HG02885 (cell line): ENCODE results near the gene SF3A1.

Experiments
- ATAC-seq: cut with Tn5 transposase; IDR thresholded peaks from one replicate; pipeline ENCODE4 v1.9.1; 2021; ENCODE audit warnings: mild to moderate bottlenecking; ENCODE audit not compliant: unreplicated experiment, poor library complexity

The SF3A1 gene

DNA sequence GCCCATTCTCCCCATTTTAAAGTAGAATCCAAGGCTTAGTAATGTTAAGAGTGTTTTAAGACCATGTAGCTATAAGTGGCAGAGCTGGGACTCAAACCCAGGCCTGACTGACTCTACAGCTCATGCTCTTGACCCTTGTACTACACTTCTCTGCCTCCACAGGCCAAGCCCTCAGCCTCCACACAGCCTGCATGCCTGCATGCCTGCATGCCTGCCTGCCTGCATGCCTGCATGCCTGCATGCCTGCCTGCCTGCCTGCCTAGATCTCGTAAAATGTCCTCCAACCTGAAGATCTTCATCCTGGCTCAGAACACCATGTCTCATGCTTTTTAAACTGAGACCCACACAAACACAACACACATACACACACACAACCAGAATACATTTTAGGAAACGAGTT is 48.6 kb downstream of the SF3A1 start:
- no peak for ATAC-seq

DNA sequence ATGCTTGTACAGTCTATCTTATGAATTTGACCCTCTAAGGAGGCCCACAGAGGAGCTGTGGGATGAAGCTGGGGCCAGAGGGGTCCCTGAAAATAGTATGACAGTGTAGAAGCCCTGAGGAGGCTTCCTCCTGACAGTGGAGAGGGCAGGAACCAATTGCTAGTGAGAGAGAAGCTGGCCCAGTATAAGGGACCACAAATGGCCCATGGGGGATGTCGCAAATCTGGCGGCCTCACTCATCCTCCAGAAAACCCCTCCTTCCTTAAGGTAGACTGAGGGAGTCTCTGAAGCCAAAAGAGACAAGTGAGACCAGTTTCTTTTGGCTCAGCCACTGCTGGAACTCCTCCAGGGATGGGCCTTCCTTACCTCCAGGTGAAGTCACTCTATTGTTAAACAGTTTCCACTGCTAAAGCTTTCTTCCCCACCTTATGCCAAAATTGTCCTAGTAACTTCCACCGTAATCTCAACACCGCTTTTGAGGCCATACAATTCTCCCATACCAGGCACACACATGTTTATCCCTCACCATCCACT is 49.6 kb downstream of the SF3A1 start:
- ATAC-seq = no peak

DNA sequence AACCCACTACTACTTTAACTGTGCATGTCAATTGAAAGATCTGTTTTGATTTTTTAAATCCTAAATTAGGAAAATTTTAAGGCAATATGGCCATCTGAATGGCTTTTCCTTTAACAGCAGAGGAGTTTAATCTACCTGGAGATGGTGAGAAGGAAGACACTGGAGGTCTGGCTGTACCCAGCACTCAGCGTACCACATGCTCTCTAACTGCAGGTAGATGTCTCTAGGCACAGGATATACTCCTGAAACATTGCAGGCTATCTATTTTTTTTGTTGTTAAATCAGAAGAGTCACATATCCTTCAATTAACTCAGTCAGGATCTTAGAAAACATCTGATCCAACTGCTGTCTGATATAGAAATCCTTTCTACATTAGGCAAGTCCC is 50.1 kb downstream of the SF3A1 start:
- no peak for ATAC-seq

DNA sequence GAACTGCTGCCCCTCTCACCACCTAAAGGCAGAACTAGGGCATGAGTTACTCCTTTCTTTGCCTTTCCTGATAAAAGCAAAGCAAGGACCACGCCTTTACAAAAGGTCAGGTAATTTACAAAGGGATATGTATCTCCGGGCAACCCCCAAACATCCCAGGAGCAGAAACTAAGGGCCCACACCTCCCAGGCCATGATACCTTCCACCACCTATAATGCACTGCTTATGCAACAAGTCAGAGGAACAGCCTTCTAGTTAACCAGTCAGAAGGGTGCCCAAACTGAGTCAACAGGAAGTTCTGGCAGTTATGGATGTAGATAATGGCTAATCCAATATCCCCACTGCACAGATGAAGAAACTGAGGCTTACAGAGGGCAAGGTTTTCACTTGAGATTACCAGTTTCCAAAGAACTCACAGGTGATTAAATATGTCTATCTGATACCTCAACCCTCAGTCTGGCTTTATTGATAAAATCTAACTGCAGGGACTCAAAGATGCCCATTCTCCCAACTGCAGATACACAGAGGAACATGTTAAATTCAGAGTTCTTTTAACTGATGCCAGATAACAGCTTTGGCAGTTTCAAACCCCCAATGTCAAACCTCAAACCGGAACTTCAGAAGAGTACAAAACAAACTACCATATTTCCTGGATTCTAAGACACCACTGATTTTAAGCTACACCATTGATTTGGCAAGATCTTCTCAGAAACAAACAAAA is 50.6 kb downstream of the SF3A1 start:
- no peak for ATAC-seq

DNA sequence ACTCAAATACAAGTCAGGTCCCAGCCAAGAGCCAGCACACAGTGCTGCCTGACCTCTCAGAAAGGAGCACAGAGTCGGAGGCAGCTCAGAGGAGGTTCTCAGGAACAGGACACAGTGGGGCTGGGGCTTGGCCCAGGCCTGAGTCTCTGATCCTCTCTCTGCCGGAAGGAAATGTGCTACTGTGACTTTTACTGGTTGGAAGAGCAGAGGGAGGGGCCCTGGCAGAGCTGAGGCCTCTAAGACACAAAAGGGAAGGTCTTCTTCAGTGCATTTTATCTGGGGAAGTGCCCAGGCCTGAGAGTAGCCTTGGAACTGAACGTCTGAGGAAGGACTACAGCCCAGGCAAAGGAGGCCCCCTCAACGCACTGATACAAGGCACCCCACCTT is 51.2 kb downstream of the SF3A1 start:
- ATAC-seq = no peak

DNA sequence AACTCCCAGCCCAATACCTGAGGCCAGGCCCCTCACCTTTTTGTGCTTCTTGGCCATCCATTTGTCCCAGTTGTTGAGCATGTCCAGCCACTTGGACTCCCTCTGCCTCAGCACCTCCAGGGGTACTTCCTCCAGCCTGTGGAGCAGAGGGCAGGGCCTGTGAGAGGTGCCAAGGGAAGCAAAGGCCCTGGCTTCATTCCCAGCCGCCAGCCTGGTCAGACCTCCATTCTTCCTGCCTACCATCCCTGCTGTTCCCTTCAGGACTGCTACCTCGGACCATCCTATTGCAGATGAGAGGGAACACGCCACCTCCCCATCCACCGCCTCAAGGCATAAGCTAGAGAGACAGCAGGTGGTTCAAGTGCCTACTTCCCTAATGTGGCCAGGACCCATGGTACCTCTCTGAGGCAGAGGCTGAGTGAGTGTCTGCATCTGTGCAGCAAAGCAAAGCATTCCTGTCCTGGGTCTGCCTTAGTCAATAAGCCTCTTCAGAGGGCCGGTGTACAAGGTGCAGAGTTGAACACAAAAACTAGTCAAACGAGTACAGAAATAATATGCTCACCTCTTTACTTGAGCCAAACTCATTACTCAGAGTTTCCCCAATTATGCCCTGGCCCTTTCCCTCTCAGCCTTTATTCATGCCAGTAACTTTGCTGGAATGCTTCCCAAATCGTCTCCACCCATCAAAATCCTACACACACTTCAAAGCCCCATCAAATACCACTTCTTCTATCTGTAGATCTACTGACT is 52.0 kb downstream of the SF3A1 start:
- no peak for ATAC-seq

DNA sequence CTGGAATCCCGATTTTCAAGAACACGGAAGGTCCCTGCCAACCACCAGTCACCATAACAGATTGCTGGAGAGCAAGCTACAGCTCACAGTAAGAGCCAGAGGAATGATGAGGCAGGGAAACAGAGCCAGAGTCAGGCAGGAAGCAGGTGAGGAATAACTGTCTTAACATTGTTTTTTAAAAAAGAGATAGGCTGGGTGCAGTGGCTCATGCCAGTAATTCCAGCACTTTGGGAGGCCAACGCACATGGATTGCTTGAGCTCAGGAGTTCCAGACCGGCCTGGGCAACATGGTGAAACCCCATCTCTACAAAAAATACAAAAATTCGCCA is 53.9 kb downstream of the SF3A1 start:
- no peak for ATAC-seq

DNA sequence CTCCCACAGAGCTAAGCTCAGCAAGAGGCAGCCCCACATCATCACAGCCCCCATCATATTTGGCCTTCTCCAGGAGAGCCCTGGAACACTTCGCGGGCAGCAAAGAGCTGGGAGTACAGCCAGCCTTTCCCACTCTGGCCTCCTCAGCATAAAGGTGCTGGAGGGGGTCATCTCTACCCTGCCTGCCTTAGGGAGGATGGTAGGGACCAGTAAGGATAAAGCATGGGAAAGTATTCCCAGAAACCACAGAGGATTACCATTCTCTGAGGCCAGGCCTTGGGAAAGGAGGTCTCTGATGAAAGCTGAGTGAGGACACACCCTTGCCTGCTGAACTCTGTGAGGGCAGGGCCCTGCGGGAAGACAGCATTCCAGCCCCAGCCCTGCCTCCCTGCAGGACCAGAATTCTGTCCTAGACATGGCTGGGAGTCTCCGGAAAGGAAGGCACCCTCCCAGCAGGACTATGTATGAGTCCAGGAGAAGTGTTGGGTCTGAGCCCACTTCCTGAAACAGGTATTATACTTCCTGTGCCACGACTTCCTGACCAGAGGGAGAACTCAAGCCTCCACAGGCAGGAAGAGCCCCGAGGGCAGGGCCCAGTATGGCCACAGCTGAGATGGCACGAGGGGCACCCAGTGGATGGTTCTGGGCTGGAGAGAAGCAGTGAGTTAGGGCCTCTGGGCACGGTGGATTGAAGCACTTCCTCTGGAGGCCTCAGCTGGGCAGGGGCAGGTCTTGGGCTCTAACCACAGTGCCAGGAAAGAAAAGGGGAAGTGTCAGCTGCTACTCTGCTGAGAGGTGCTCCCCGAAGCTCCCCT is 54.5 kb downstream of the SF3A1 start:
- ATAC-seq = no peak

DNA sequence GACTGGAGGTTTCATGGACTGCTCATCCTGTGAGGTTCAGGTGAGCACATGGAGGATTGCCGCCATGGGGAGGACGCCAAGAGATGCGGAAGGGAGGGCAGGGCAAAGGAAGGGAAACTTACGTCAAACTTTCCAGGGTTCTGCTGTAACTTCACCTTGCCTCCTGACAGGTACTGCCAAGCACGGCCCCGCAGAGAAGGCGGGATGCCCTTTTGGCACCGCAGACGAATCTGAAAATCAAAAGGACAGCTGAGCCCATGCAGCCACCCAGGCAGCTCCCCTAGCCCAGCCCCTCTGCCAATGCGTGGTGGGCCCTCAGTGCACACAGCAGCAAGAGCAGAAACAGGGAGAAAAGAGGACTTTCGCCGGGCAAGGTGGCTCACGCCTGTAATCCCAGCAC is 57.4 kb downstream of the SF3A1 start:
- ATAC-seq = no peak

DNA sequence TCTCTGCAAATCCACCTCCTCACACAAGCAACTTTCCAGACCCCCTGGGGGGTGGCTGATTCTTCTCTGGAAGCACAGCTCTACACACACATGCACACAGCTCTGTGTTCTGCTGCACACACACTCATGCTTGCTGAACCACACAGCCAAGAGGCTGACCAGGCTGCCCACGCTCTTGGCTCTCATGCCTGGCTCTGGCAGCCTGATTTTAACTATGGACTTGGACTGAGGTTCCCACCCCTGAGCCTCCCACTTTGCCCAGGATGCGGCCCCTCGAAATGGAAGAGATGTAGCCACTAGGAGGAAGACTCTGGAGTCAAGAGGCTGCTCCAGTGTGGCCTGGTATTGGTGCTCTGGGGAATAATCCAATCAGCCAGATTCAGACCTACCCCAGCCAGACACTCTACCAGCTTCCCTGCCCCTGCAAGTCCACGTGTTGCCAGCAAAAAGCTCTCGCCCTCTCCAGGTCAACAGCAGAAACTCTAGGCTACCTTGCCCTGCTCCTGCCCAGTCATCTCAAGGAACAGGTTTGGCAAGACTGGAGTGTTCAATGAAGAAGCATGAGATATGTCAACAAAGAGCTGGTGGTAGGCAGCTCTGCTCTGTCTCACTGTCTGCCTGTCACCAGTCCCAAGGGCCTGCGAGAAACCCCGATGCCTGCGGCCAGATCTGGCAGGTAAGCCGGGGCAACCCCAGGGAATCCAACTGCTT is 58.5 kb downstream of the SF3A1 start:
- no peak for ATAC-seq

DNA sequence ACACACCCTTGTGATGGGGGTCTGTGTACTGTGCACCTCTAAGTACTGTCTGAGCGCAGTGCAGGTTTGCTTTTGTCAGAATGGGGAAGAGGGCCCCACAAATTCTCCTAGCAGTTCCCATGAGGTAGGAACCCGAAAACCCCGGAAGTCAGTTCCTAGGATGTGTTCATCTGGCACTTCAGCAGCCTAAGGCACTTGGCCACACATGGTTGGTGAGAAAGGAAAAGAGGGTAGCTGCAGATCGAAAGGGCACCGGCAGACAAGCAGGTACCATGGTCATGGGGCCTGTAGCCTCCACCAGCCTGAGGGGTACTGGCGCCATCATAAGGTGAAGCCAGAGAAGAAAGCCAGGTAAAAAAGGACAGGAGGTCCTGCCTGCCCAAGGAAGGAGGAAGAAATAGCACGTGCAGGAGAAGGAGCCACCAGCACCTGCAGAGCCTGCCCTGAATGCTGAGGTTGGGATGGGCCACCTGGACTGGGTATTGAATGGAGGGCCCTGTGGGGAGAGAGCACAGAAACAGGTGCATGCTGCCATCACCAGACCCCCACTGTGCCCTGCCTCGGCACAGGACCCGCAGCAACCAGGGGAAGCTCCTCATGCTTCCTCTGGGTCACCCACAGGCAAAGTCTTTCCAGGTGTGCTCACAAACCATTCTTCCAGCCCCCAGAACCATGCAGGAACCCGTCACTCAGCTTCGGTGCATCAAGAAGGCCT is 59.3 kb downstream of the SF3A1 start:
- ATAC-seq = no peak

DNA sequence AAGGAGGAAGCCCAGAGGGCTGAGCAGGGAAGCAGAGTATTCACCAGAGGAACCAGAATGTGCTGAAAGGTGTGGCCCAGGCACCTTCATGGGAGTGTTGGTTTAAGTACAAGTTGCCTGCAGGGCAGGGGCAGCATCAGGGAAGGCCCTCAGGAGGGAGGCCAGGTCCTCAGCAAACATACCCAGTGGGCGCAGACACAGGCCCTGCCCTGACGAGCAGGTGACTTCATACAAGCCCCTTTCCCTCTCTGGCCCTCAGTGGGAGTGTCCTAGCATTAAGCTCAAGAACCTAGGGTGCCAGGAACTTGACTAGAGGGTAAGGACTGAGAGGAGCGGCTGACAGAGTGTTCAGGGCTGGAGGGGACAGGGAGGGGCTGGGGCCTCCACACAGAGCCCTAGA is 59.9 kb downstream of the SF3A1 start:
- ATAC-seq = no peak

DNA sequence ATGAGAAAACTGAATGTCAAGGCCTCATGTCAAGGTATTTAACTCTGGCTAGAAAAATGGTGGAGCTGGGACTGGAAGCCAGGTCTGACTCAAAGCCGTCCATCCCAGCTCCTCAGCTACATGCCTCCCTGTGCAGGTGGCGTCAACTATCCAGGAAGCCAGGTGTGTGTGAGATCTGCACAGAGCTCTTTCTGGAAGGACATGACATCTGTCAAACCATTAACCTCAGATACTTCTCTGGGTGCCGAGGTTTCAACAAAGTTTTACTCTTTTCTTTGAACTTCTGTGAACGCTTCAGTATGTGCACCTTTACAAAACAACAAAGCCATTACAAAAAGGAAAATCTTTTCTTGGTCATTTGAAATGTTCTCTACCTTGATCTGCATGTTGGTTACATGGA is 60.4 kb downstream of the SF3A1 start:
- no peak for ATAC-seq

DNA sequence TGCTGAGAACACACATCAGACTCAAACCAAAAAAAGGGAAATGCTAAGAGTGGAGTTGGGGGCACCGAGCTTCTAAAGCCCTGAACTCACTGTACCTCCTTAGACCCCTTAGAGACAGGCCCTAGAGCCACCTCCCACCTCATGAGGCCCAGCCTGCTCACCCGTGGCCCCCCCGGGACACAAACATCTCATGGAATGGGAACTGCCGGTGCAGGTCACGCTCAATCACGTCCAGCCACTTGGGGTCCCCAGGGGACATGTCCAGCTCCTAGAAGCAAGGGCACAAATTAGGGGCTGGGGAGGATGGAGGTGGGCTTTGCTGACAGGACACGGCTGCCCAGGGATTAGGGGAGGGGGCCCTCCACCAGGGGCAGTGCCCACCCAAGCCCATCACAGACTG is 61.1 kb downstream of the SF3A1 start:
- no peak for ATAC-seq

DNA sequence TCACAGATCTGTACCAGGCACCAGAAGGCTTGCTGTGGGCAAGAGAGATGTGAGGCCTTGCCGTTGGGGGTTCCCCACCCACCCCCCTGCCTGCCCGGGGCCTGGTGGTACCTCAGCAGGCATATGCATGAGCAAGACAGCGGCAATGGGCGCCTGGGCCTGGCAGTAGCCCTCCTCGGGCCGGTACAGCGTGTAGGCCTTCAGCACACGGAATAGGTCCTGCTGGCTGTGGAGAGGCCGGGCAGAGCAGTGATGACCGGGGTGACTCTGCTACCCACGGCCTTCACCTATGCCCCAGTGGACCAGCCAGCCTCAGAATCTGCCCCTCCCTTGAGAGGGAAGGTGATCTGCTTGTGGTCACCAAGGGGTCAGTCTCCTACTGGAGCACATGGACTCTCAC is 61.9 kb downstream of the SF3A1 start:
- no peak for ATAC-seq

DNA sequence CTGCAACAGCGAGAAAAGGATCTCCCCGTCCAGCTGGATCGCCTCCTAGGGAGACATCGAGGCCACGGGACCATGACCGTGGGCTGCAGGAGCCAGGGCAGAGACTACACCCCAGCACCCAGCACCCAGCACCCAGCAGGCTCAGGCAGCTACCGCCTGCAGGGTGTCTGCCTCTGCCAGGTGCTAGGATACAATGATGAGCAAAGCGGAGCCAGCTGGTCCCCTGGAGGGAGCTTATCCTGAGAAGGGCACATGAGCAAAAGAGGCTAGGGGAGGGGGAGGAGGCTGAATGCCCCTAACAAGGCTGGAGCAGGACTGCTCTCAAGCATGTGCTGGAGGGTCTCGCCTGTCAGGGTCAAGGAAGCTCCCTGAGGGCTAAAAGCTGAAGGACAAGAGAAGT is 62.6 kb downstream of the SF3A1 start:
- ATAC-seq = no peak

DNA sequence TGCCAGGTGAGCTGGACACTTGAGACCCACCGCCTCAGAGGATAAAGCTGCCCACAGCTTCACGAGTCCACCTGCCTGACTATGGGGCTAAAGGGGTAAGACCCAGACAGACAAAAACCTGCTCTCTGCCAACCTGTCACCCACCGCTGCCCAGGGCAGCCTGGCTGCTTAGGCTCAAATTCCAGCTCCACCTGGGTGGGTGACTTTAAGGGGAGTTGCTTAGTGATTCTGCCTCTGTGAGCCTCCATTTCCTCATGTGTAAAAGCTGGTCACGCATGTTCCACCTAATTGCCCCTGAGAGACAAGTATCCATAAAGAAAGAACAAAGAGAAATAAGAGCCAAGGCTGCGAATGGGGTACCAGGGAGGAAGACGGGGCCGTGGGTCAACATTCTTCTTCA is 63.7 kb downstream of the SF3A1 start:
- no peak for ATAC-seq

DNA sequence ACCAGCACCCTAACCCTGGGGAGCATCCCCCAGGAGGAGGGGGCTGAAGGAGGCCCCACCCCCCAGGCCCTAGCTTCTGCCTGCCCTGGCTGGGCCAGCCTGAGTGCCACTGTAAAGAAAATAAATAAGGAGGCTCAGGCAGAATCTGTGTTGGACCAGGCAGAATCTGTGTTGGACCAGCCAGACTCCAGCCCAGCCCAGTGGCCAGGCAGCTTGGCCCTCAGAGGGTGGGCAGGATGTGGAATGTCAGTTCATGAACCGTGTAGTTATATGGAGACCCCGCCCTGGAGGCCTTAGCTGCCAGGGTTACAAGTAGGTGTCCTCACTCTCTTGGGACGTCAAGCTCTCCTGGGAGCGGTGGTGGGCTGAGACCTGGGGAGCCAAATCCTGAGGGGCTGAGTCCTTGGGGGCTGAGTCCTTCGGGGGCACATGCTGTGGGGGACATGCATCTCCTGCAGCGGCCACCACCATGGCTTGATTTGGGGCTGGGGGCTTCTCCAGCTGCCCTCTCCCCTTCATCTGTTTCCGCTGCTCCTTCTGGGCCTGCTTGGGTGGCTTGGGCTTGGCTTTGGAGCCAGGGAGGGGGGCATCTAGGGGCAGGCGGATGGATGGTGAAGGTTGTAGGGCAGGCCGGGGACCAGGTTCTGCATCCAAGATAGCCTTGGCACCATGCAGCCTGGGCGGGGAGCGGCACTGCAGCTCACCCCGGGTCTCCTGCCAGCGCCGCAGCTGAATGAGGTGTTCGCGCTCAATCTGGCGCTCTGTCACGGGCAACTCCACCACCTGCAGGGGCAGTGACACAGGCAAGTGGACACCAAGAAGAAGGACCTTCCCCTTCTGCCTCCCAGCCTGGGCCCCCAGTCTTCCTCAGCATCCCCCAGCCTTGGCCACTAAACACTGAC is 64.4 kb downstream of the SF3A1 start:
- no peak for ATAC-seq
